ENCODE results near the gene MAPK8IP1.

Gene MAPK8IP1

GRCh38 chr11:45860764-45861510 is 24.5 kb upstream of the MAPK8IP1 start:
- DNase-seq: no peak

DNA sequence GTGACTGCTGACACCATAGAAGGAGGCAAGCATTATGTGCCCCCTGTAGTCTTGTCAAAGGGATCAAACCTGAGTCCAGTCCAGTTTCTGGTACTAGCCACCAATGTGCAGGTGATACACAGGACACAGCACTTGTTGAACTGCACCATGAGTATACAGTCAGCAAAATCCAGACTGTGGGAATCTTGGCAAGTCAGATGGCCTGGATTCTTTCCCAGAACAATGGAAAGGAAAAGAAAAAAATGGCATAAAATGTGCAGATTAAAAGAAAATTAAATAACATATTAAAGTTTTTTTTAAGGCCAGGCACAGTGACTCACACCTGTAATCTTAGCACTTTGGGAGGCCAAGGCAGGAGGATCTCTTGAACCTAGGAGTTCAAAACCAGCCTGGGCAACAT is 21.4 kb upstream of the MAPK8IP1 start:
- no peak for DNase-seq

DNA sequence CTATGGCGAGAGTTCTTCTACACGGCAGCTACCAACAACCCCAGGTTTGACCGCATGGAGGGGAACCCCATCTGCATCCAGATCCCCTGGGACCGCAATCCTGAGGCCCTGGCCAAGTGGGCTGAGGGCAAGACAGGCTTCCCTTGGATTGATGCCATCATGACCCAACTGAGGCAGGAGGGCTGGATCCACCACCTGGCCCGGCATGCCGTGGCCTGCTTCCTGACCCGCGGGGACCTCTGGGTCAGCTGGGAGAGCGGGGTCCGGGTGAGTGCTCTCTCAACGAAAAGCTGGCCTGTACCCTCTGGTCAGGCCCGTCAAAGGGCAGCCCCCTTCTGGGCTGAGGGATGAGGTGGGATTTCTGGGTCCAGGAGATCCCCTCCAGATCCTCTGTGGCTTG is 15.9 kb upstream of the MAPK8IP1 start:
- no peak for DNase-seq

DNA sequence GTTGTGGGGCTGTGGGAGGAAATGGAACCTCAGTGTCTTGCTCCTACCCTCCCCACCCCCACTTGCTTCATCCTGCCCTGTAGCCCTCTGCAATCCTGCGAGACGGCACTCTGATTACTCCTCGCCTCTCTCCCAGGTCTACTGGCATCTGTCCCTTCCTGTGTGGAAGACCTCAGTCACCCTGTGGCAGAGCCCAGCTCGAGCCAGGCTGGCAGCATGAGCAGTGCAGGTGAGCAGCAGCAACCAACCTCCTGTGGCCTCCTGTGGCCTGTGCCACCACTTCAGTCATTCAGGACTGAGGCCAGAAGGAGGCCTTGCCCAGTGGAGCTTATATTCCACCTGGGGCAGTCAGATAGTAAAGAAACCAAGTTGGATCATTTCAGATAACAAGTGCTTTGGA is 14.7 kb upstream of the MAPK8IP1 start:
- no peak for DNase-seq

GRCh38 chr11:45871638-45872037 is 13.8 kb upstream of the MAPK8IP1 start:
- no peak for DNase-seq

DNA sequence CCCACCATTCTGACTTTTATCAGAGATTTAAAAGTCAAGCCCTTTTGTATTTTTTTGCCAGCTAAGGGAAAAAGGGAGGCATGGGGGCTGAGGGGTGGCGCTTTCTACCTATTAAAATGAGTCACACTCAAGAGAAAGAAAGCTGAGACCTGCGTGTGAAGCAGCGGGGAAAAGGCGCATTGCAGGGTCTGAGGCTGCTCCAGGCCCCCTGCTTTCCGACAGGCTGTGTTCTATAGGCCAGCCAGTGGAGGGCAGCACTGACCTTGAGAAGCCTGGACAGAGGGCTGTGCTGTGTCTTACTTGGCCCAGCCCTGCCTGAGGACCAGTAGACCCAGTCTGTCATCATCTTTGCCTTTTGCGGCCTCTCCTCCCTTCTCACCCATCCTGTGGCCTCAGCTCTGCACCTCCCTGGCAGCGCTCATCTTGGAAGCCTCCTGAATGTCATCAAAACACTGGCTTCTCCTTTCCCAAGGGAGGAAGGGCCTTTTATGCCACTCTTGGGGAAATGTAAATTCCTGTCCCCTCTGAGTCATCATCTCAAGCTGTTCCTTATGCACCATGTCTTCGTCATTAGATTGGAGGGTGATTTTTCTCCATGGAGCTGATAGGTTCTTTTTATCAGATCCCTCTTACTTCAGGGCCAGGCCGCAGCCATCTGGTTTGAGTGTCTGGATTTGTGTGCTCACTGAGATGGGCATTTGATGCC is 12.6 kb upstream of the MAPK8IP1 start:
- peak; percentile 68 for DNase-seq

- no peak for DNase-seq
These were observed 9.1 kb upstream of the MAPK8IP1 start for GRCh38 chr11:45876401-45876800.

GRCh38 chr11:45877221-45877620 is 8.2 kb upstream of the MAPK8IP1 start:
- no peak for DNase-seq

GRCh38 chr11:45877845-45878244 is 7.6 kb upstream of the MAPK8IP1 start:
- DNase-seq: no peak

- DNase-seq: no peak
These were observed 5.4 kb upstream of the MAPK8IP1 start for GRCh38 chr11:45879803-45880686.

DNA sequence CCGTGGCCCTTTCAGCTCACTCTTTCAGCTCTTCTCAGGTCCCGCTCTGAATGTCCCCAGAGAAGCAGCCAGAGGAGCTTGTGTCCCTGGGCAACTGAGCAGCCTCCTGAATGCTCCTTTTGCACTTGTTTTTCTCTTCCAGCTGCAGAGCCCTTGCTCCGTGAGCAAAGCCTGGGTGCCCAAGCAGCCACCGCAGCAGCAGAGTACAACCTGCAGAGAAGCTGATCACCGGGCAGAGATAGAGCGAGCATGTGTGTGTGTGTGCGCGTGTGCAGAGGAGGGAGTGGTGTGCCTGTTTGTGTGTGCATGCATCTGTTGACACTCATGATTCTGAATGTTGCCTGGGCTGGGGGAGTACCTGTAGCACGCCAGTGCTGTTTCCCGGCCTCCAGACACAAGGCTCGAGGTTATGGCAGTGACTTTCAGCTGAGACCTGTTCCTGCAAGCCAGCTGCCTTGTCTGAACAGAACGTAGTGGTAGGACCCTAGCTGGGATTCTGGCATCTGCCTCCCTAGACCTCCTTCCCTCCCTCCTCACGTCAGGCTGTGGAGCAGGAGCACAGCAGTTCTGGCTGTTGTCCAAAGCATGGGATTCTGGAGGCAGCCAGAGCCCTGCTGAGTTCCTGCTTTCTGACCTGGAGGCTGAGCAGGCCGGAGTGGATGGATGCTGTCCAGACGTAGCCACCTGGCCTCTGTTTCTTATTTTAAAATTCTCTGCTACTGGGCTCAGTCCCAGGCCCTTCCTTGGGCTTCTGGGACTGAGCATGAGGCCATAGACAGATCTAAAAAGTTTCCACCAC is 4.5 kb upstream of the MAPK8IP1 start:
- no peak for DNase-seq

DNA sequence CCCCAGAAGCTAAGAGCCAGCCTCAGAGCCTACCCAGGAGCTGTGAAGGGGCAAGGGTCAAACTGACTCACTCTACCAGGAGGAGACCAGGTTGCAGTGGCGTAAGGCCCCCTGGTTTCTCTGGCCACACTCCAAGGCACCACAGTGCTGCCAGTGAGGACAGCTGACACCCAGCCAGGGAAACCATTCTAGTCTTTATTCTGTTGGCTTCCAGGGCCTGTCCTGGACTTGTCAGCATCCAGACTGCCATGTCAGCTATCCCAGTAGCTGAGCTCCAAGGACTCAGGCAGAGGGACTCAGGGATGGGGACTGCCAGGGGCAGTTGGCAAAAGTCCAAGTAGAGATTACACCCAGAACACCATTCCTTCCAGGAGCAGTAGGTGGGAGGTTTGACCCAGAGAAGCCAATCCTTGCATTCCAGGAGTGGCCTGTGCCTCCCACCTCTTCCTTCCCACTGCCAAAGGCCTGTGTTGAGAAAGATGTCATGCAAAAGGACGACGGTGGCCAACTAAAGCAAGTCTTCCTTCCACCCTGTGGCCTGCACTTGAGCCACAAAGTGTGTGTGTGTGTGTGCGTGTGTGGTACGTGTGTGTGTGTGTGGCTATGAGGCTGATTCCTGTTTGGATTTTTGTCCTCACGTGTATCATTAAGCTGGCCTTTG is 3.6 kb upstream of the MAPK8IP1 start:
- no peak for DNase-seq

DNA sequence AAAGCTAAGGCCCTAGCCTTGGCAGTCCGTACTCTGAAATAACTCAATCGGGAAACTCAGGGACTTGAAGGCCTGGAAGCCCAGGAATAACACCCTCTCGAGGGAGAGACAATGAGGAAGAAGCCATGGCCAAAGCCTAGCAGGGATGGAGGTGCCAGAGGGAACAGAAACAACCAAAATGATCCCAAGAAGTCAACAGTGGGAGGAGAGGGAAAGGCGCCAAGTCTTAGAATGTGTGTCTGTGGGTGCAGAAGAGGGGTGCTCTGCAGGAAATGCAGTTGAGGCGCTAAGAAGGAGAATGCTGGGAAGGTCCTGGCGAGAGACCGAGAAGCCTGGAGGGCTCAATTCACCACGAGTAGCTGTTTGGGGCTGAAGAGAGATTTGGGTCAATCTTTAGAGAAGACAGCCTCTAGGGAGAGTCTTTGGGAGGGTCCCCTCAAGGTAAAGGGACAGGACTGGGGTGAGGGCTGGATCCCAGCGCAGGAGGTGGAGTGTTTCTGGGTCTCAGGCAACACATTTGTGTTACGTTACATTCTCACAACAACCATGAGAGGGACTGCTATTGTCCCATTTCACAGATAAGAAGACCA is 760 bp upstream of the MAPK8IP1 start:
- no peak for DNase-seq

GRCh38 chr11:45885921-45886721 is 670 bp downstream of the MAPK8IP1 start:
- no peak for DNase-seq

GRCh38 chr11:45886816-45887520 is 1.5 kb downstream of the MAPK8IP1 start:
- DNase-seq: no peak

GRCh38 chr11:45887587-45887986 is 2.1 kb downstream of the MAPK8IP1 start:
- no peak for DNase-seq

- DNase-seq: no peak
These were observed 4.1 kb downstream of the MAPK8IP1 start for GRCh38 chr11:45889555-45889954.

GRCh38 chr11:45889966-45890365 is 4.5 kb downstream of the MAPK8IP1 start:
- no peak for DNase-seq

DNA sequence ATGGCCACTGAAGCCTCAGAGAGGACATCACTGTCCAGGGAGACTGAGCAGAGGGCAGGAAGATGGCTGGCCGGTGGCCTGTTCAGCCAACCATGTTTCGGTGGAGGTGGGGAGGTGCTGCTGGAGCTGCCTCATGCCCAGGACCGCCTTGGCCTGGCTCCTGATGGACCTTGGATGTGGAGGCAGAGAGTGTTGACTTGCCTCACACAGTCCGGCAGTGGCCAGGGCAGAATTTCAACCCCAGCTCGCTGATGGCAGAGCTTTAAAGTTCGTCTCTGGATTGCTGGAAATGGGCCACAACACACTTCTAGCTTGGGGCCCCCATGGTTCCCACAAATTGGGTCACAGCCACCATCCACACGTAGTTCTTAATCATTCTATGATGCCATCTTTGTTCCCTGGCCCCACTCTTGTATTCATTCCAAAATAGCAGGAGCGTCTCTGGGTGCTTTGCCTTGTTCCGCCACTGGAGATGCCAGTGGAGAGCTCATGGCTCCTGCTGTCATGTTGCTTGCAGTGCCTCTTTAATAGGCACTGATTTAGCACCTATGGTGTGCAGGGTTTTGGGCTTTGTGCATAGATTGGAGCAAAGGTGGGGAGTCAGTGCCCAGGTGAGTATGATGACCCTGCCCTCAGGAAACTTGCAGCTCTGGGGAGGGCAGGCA is 5.6 kb downstream of the MAPK8IP1 start:
- DNase-seq: no peak

GRCh38 chr11:45892856-45893255 is 7.4 kb downstream of the MAPK8IP1 start:
- DNase-seq: no peak
